ENCODE measurements around the gene ATOH8. TPM values are rescaled to one million over a fixed set of nuclear protein-coding genes. Genes with fewer than 3 reads are reported as not detected.

Gene ATOH8
- total RNA-seq, 2 experiments from 2014 or later, result 0.12 to 0.40 TPM

DNA sequence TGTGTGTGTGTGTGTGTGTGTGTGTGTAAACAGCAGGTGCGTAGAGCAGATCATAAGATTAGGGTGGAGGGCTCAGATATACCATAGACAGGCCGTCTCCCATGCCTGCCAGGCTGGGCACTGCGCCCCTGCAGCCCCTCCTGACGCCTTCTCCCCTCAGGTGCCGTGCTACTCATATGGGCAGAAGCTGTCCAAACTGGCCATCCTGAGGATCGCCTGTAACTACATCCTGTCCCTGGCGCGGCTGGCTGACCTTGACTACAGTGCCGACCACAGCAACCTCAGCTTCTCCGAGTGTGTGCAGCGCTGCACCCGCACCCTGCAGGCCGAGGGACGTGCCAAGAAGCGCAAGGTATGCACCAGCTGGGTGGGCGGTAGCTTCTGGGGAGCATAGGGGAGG, 10.0 kb downstream of the ATOH8 start:
- Mint-ChIP-seq H3K4me3 (no peak overlapping the region), H3K27ac (no peak overlapping the region), H3K27me3 (peaks cover 50% of the 10 kb centered on the region), H3K36me3 (no peaks in the 10 kb centered on the region), H3K9me3 (ENCODE audit: low read depth) (no peaks in the 10 kb centered on the region), H3K4me1 (no peaks in the 10 kb centered on the region)
- DNase-seq (no peak), ATAC-seq (no peak)
- CTCF ChIA-PET, result interaction anchor here (0.8 to 1.9 kb wide), 4 partner anchors 13 to 40 kb away, joined by 3 to 5 read pairs (median 5); no protein-coding TSS in a partner anchor

DNA sequence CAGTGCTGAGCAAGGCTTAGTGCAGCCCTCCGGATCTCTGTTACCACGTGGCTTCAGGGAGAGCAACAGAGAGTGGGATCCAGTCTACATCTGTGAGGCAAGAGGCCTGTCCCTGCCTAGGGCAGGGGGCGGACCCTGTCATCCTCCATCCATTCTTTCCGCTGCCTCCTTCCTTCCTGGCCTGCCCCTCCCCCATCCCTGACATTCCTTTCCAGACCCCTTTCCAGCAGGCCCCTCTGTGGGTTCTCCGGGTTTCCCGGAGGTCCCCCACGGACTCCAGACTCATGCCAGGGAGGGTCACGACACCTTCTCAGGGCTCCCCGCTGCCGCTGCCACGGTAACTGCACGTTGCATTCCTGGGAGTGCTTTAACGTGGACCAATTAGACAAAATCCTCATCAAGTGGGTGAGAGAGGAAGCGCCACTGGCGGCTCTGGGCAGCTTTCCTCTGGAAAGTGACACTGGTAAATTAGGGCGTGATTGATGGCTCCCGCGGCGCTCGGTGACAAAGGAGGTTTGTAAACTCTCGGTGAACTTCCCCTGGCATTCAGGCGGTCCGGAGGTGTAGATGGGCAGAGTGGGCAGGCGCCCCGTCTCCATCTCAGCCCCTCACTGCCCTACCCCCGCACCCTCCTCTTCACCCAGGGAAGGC, 11.4 kb downstream of the ATOH8 start:
- DNase-seq, result no peak
- no peak for ATAC-seq
- CTCF ChIA-PET, result interaction anchor here (1.5 to 1.9 kb wide), 2 partner anchors 14 to 16 kb away, joined by 5 read pairs; no protein-coding TSS in a partner anchor
- Mint-ChIP-seq H3K27me3 (peaks cover 56% of the 10 kb centered on the region), H3K9me3 (ENCODE audit: low read depth) (no peaks in the 10 kb centered on the region), H3K27ac (no peak overlapping the region), H3K4me1 (no peaks in the 10 kb centered on the region), H3K36me3 (no peaks in the 10 kb centered on the region), H3K4me3 (no peak overlapping the region)

DNA sequence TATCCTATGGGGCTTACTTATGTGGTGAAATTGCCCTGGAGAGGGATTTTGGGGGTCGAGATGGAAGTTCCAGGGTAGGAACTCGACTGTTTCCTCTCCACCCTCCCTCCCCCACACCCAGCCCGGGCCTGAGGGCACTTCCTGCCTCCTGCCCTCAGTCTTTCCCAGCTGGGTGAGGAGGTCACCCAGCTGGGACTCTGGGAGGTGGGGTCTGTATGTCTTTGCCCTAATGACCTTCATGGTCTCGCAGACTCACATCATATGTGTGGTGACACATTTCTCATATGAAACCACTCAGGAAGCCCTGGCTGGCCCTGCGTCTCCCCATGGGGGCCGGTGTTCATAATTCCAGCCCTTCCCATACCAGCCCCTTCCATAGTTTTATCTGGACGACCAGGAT, 12.4 kb downstream of the ATOH8 start:
- DNase-seq (no peak), ATAC-seq (no peak)
- H3K27me3 Mint-ChIP-seq, result peaks cover 55% of the 10 kb centered on the region
- no peak overlapping the region for H3K4me3 Mint-ChIP-seq
- no peak overlapping the region for H3K27ac Mint-ChIP-seq
- no peaks in the 10 kb centered on the region for H3K4me1 Mint-ChIP-seq
- no peaks in the 10 kb centered on the region for H3K9me3 Mint-ChIP-seq (ENCODE audit: low read depth)
- no peaks in the 10 kb centered on the region for H3K36me3 Mint-ChIP-seq
- CTCF ChIA-PET, result interaction anchor here (0.8 kb wide), 2 partner anchors 37 to 51 kb away, joined by 3 read pairs; no protein-coding TSS in a partner anchor

- H3K27me3 Mint-ChIP-seq, result peaks cover 59% of the 10 kb centered on the region
- CTCF ChIA-PET, result interaction anchor here (1.0 kb wide), 2 partner anchors 46 kb away, joined by 3 read pairs; no protein-coding TSS in a partner anchor
- no peaks in the 10 kb centered on the region for H3K9me3 Mint-ChIP-seq (ENCODE audit: low read depth)
- H3K4me1 Mint-ChIP-seq, result peaks cover 2% of the 10 kb centered on the region
- H3K27ac Mint-ChIP-seq, result no peak overlapping the region
- no peak overlapping the region for H3K4me3 Mint-ChIP-seq
- DNase-seq (no peak), ATAC-seq (no peak)
- H3K36me3 Mint-ChIP-seq, result no peaks in the 10 kb centered on the region
Measured at GRCh38 chr2:85767803-85768665, 14.2 kb downstream of the ATOH8 start.

- peaks cover 2% of the 10 kb centered on the region for H3K4me1 Mint-ChIP-seq
- no peak overlapping the region for H3K27ac Mint-ChIP-seq
- DNase-seq, result no peak
- no peaks in the 10 kb centered on the region for H3K36me3 Mint-ChIP-seq
- no peak overlapping the region for H3K4me3 Mint-ChIP-seq
- peaks cover 62% of the 10 kb centered on the region for H3K27me3 Mint-ChIP-seq
- CTCF ChIA-PET, result interaction anchor here (0.8 to 1.3 kb wide), 3 partner anchors 40 to 58 kb away, joined by 3 to 5 read pairs (median 3); no protein-coding TSS in a partner anchor
- ATAC-seq, result no peak
- no peaks in the 10 kb centered on the region for H3K9me3 Mint-ChIP-seq (ENCODE audit: low read depth)
Measured at GRCh38 chr2:85768713-85769112, 14.9 kb downstream of the ATOH8 start.

GRCh38 chr2:85769236-85769982, 15.6 kb downstream of the ATOH8 start:
- H3K27me3 Mint-ChIP-seq, result peaks cover 64% of the 10 kb centered on the region
- no peak overlapping the region for H3K4me3 Mint-ChIP-seq
- no peak overlapping the region for H3K27ac Mint-ChIP-seq
- no peaks in the 10 kb centered on the region for H3K36me3 Mint-ChIP-seq
- DNase-seq (no peak), ATAC-seq (peak; percentile 45)
- CTCF ChIA-PET, result interaction anchor here (0.7 to 1.3 kb wide), 6 partner anchors 10 to 62 kb away, joined by 3 to 5 read pairs (median 4); no protein-coding TSS in a partner anchor
- no peaks in the 10 kb centered on the region for H3K9me3 Mint-ChIP-seq (ENCODE audit: low read depth)
- H3K4me1 Mint-ChIP-seq, result peaks cover 2% of the 10 kb centered on the region

DNA sequence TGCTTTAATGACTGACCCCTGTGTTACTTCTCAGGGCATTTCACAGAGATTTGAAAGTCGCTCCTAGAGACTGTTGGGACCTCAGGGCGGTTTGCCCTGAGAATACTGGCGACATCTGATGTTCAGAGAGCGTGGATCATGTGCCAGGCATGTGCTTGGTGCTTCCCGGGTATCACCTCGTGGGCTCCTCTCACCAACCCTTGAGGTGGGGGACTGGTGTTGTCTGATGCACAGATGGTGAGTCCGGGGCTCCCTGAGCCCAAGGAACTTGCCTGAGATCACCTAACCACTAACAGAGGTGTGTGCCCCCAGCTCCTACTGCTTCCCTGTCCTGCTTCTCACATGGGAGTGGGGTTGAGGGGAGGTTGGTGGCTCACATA, 16.2 kb downstream of the ATOH8 start:
- H3K9me3 Mint-ChIP-seq (ENCODE audit: low read depth), result no peaks in the 10 kb centered on the region
- DNase-seq (no peak), ATAC-seq (no peak)
- H3K27me3 Mint-ChIP-seq, result peaks cover 62% of the 10 kb centered on the region
- H3K36me3 Mint-ChIP-seq, result no peaks in the 10 kb centered on the region
- CTCF ChIA-PET, result interaction anchor here (0.7 to 1.3 kb wide), 5 partner anchors 10 to 62 kb away, joined by 3 to 5 read pairs (median 4); no protein-coding TSS in a partner anchor
- H3K4me1 Mint-ChIP-seq, result peaks cover 2% of the 10 kb centered on the region
- no peak overlapping the region for H3K4me3 Mint-ChIP-seq
- no peak overlapping the region for H3K27ac Mint-ChIP-seq

GRCh38 chr2:85770369-85770768, 16.6 kb downstream of the ATOH8 start:
- peaks cover 2% of the 10 kb centered on the region for H3K4me1 Mint-ChIP-seq
- no peak for DNase-seq
- no peak for ATAC-seq
- no peak overlapping the region for H3K27ac Mint-ChIP-seq
- peaks cover 60% of the 10 kb centered on the region for H3K27me3 Mint-ChIP-seq
- no peaks in the 10 kb centered on the region for H3K9me3 Mint-ChIP-seq (ENCODE audit: low read depth)
- H3K4me3 Mint-ChIP-seq, result no peak overlapping the region
- CTCF ChIA-PET, result interaction anchor here (1.1 to 1.3 kb wide), 3 partner anchors 9 to 63 kb away, joined by 3 to 5 read pairs (median 3); no protein-coding TSS in a partner anchor
- no peaks in the 10 kb centered on the region for H3K36me3 Mint-ChIP-seq

GRCh38 chr2:85770786-85771409, 17.1 kb downstream of the ATOH8 start:
- CTCF ChIA-PET, result interaction anchor here (1.1 kb wide), 2 partner anchors 9 to 42 kb away, joined by 3 to 5 read pairs; no protein-coding TSS in a partner anchor
- H3K36me3 Mint-ChIP-seq, result no peaks in the 10 kb centered on the region
- H3K27ac Mint-ChIP-seq, result no peak overlapping the region

DNA sequence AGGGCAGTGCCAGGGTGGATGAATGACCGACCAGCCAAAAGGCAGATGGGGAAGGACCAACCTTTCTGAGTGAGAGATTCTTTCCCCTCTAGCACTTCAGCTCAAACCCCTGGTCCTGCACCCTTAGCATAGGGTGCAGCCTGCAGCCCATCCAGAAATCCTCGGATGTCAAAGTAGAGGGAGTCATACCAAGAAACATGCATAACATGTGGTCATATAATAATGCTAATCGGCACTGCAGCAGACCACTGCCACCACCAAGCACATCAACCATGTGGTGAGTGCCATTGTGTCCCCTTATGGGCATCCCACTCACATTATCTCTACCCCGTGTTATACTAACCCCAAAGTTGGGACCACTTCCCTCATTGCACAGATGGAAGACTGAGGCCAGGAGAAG, 17.7 kb downstream of the ATOH8 start:
- no peaks in the 10 kb centered on the region for H3K36me3 Mint-ChIP-seq
- H3K4me1 Mint-ChIP-seq, result peaks cover 5% of the 10 kb centered on the region
- no peak for DNase-seq
- CTCF ChIA-PET, result interaction anchor here (1.1 to 1.4 kb wide), 2 partner anchors 31 to 43 kb away, joined by 3 to 5 read pairs; no protein-coding TSS in a partner anchor
- H3K9me3 Mint-ChIP-seq (ENCODE audit: low read depth), result no peaks in the 10 kb centered on the region
- no peak overlapping the region for H3K27ac Mint-ChIP-seq
- H3K4me3 Mint-ChIP-seq, result no peak overlapping the region
- H3K27me3 Mint-ChIP-seq, result peaks cover 52% of the 10 kb centered on the region
- no peak for ATAC-seq

More at GRCh38 chr2:85770786-85771409, 17.1 kb downstream of the ATOH8 start:
- H3K4me1 Mint-ChIP-seq, result peaks cover 5% of the 10 kb centered on the region
- H3K27me3 Mint-ChIP-seq, result peaks cover 58% of the 10 kb centered on the region
- ATAC-seq, result no peak
- no peak overlapping the region for H3K4me3 Mint-ChIP-seq
- no peaks in the 10 kb centered on the region for H3K9me3 Mint-ChIP-seq (ENCODE audit: low read depth)
- DNase-seq, result no peak

- Mint-ChIP-seq H3K36me3 (no peaks in the 10 kb centered on the region), H3K4me3 (no peak overlapping the region), H3K4me1 (peaks cover 5% of the 10 kb centered on the region), H3K27ac (no peak overlapping the region), H3K9me3 (ENCODE audit: low read depth) (no peaks in the 10 kb centered on the region), H3K27me3 (peaks cover 45% of the 10 kb centered on the region)
- DNase-seq, result no peak
- ATAC-seq, result no peak
- CTCF ChIA-PET, result interaction anchor here (0.9 to 1.4 kb wide), 3 partner anchors 22 to 43 kb away, joined by 3 to 5 read pairs (median 3); no protein-coding TSS in a partner anchor
Measured at GRCh38 chr2:85772019-85772745, 18.4 kb downstream of the ATOH8 start.
